ENCODE results near the gene MRPL11. TPM values are rescaled to one million over a fixed set of nuclear protein-coding genes. Genes with fewer than 3 reads are reported as not detected.

MRPL11 gene
- total and polyA plus RNA-seq, 10 donors, result 25.5 to 87.1 (median 37.3) TPM

GRCh38 chr11:66479394-66480116, 40.9 kb upstream of the MRPL11 start:
- Histone ChIP-seq H3K27ac (peak overlapping the region; percentile 73 to 92 (median 86)), H3K9me3 (no peaks in the 10 kb centered on the region), H3K4me3 (peak overlapping the region; percentile 67 to 87 (median 80)), H3K4me1 (peaks cover 14 to 45% (median 27%) of the 10 kb centered on the region in 6 donors), H3K36me3 (peaks cover 0 to 40% (median 7%) of the 10 kb centered on the region in 6 donors), H3K27me3 (replicated peaks in 1 of 7) (no peaks in the 10 kb centered on the region)
- DNase-seq, result peak; percentile 82
- intact Hi-C loops (cut with DNase I; ENCODE audit: low total_unique reads), result no loop called here
- TF ChIP-seq POLR2AphosphoS5 (IDR thresholded peaks at IDR 0.05) (no peak), CTCF (IDR thresholded peaks at IDR 0.05 in 8 of 11, conservative IDR thresholded peaks at IDR 0.05 in 3 of 11) (no peak), POLR2A (IDR thresholded peaks at IDR 0.05) (no peak)
- 3 to 8% (median 3%) methylated on average over 15 to 34 of the region's 34 CpGs for whole genome bisulfite sequencing, 5 donors

- WGBS, 5 donors, result 52 to 58% (median 56%) methylated on average over 8 of the region's 8 CpGs
- Histone ChIP-seq H3K36me3 (peaks cover 0 to 40% (median 8%) of the 10 kb centered on the region in 6 donors), H3K4me1 (peaks cover 14 to 45% (median 27%) of the 10 kb centered on the region in 6 donors), H3K9me3 (no peaks in the 10 kb centered on the region), H3K27ac (peak overlapping the region; percentile 73 to 92 (median 86)), H3K27me3 (replicated peaks in 1 of 7) (no peaks in the 10 kb centered on the region), H3K4me3 (peak overlapping the region in 7 of 8 donors; percentile 67 to 87 (median 80))
- no peak for DNase-seq
- TF ChIP-seq CTCF (IDR thresholded peaks at IDR 0.05 in 8 of 11, conservative IDR thresholded peaks at IDR 0.05 in 3 of 11) (peak; percentile 58 to 85 (median 71)), POLR2AphosphoS5 (IDR thresholded peaks at IDR 0.05) (no peak), POLR2A (IDR thresholded peaks at IDR 0.05) (no peak)
- intact Hi-C loops (cut with DNase I; ENCODE audit: low total_unique reads), result no loop called here
Measured at GRCh38 chr11:66478729-66479393, 40.2 kb upstream of the MRPL11 start.

- 90 to 96% (median 92%) methylated on average over 7 to 11 of the region's 11 CpGs for WGBS, 5 donors
- Histone ChIP-seq H3K9me3 (no peaks in the 10 kb centered on the region), H3K27ac (no peak overlapping the region), H3K4me3 (no peak overlapping the region), H3K27me3 (replicated peaks in 1 of 7) (no peaks in the 10 kb centered on the region), H3K4me1 (peaks cover 14 to 42% (median 27%) of the 10 kb centered on the region in 6 donors), H3K36me3 (peaks cover 0 to 40% (median 13%) of the 10 kb centered on the region in 6 donors)
- TF ChIP-seq POLR2AphosphoS5 (IDR thresholded peaks at IDR 0.05), result no peak
- no peak for TF ChIP-seq CTCF (IDR thresholded peaks at IDR 0.05 in 8 of 11, conservative IDR thresholded peaks at IDR 0.05 in 3 of 11)
- TF ChIP-seq POLR2A (IDR thresholded peaks at IDR 0.05), result no peak
- intact Hi-C loops (cut with DNase I; ENCODE audit: low total_unique reads), result no loop called here
- DNase-seq, result no peak
Measured at GRCh38 chr11:66477263-66478201, 38.9 kb upstream of the MRPL11 start.

Measured in spleen (tissue), 11 donors.